ENCODE measurements around the gene FCGR3A.
"Not testable (repeated sequence)": the region's sequence is repeated elsewhere in the genome, so short reads cannot be mapped to it uniquely, and the experiment has no call there.

Gene FCGR3A

DNA sequence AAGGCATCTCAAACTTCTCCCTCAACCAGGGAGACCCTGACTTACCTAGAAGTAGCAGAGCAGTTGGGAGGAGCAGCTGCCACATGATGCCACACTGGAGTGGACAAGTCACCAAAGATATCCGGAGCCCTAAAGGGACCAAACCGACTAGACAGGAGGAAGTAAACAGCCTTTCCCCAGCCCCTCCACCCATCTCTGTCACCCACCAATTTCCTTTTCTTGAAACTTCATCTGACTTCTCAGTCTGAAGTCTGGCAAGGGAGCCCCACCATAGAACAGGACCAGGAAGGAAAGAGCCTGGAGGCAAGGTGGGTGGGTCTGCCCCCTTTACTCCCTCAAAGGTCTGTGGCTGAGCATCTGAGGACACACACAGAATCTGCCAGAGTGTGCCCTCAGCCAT, at the start of gene FCGR3A:
Gene FCGR3A (minus strand): TSS at position 167 of the 400 bp plus-strand sequence. CDS start 82 bp downstream, at position 85.
- no peak for DNase-seq

- DNase-seq = not testable (repeated sequence)
These were observed 47.5 kb upstream of the FCGR3A start for GRCh38 chr1:161597077-161597476.

GRCh38 chr1:161595583-161595982, 46.0 kb upstream of the FCGR3A start:
- DNase-seq = not testable (repeated sequence)

DNA sequence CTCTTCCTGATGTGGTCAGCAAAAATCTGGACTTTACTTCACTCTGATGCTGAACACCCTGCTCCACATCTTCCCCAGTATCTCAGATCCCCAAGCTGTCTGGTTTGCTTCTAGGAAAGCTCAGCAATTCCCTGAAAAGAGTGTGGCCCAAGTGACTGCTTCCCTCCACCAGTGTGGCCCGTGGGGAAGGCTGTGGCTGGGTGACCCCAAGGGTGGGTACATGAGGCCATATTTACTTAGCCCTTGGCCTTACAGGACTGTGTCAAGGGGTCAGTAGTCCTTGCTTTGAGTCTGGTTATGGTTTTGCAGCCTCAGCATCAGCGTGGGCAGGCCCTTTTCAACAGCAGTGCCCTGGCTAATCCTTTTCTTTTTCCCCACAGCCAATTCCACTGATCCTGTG, 45.6 kb upstream of the FCGR3A start:
- DNase-seq = not testable (repeated sequence)

DNA sequence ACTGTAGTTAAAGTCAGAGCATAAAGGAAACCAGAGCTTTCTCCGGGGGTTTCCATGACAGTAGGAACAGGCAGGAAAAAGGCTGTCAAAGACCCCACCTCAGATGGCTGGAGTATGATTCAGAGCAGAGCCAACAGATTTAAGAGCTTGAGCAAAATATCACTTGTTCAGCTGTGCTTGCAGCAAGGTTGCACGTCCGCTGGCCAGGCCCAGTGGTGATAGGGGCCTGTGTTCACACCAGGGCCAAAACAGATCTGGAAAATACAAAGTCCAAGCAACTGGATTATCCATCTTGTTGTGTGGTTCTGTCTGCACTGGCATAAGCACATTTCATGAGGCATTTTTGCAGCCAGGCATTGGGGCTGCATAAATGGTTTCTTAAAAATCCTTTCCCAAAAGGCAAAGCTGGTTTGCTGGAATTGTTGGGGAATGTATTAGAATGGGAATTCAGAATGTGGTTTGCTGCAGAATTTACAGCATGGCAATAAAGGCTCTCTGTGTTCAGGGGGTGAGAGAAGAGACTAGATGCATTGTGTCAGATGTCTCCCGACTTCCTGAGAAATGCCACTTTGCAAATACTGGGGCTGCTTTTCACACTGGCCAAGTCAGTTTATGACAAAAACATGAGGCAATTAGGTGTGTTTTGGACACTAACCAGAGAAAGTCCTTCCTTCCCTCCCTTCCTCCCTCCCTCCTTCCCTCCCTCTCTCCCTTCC, 44.8 kb upstream of the FCGR3A start:
- DNase-seq = not testable (repeated sequence)

- DNase-seq = not testable (repeated sequence)
These were observed 43.6 kb upstream of the FCGR3A start for GRCh38 chr1:161593092-161593755.

DNA sequence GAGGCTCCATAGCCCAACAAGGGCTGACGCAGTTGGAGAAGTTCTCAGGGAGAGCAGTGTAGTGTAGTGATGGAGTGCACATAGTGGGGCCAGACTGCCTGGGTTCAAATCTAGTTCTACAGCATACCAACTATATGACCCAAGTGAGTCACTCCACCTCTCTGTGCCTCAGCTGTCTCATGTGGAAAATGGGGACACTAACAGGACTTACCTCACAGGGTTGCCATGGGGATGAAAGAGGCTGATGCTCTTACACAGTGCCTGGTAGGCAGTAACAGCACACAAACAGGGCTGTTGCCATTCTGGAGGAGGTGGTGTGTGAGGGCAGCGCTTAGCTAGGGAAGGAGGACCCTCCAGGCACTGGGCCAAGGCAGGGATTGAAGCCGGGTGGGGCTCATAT, 43.0 kb upstream of the FCGR3A start:
- not testable (repeated sequence) for DNase-seq

- not testable (repeated sequence) for DNase-seq
These were observed 40.3 kb upstream of the FCGR3A start for GRCh38 chr1:161589920-161590319.

DNA sequence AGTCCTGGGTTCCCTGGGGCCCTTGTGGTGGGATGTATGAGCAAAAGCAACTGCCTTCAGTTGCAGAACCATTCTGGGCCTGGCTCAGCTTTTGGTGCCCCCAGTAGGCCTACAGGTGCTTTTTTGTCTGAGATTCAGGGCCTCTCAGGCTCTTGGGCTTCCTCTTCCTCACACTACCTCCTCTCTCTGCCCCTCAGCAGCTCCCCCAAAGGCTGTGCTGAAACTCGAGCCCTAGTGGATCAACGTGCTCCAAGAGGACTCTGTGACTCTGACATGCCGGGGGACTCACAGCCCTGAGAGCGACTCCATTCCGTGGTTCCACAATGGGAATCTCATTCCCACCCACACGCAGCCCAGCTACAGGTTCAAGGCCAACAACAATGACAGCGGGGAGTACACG, 39.7 kb upstream of the FCGR3A start:
- DNase-seq = not testable (repeated sequence)

DNA sequence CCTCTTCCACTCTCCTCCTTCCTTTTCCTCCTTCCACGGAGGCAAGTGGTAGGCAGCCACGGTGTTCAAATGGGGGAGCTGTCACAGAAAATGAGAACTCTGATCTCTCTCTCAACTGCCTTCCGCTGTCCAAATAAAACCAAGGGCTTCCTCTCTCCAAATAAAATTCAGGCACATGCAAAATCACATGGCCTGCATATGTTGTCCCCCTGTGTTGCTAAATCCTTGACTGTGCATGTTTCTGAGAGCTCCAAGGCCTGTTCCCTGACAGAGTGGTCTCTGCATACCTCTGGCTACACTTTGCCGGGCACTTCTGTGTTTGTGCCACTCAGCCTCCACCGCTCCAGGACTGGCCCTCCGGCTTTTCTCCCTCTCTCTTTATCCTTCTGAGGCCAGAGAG, 39.0 kb upstream of the FCGR3A start:
- not testable (repeated sequence) for DNase-seq

DNA sequence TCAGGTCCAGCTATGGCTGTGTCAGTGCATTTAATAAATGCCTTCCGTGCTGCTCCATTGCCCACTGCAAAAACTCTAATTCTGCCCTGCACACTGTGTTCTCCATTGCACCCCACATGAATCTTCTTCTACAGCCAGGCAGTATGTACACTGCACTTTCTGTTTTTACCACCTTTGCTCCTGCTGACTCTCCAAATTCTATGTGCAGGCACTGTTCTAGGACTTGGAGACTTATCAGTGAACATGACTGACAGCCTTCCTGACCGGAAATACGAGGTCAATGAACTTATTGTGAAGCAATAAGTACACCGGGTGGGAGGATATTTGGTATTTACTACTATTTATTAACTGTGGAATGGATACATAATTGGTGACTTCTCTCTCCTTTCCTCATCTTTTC, 33.3 kb upstream of the FCGR3A start:
- not testable (repeated sequence) for DNase-seq

DNA sequence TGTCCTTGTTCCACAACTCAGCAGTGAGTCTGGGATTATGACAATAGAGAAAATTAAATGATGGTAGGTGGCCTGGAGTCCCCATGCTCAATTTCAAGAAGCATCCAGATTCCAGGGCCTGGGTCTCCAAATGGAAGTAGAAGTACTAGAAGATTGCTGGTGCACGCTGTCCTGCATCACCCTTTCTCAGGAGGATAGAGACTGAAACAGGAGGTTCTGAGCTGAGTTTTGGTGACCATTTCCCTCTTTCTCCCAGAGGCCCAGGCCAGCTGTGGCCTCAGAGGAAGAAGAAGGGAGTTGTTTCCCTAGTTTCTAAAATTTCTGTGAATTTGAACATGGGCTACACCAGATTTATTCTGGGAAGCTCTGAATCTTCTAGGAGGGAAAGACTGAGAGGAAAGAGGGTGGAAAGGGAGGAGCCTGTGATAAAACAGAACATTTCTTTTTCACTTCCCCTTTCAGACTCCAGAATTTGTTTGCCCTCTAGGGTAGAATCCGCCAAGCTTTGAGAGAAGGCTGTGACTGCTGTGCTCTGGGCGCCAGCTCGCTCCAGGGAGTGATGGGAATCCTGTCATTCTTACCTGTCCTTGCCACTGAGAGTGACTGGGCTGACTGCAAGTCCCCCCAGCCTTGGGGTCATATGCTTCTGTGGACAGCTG, 31.4 kb upstream of the FCGR3A start:
- not testable (repeated sequence) for DNase-seq

GRCh38 chr1:161579856-161580507, 30.4 kb upstream of the FCGR3A start:
- not testable (repeated sequence) for DNase-seq

- DNase-seq = not testable (repeated sequence)
These were observed 27.1 kb upstream of the FCGR3A start for GRCh38 chr1:161576676-161577075.

DNA sequence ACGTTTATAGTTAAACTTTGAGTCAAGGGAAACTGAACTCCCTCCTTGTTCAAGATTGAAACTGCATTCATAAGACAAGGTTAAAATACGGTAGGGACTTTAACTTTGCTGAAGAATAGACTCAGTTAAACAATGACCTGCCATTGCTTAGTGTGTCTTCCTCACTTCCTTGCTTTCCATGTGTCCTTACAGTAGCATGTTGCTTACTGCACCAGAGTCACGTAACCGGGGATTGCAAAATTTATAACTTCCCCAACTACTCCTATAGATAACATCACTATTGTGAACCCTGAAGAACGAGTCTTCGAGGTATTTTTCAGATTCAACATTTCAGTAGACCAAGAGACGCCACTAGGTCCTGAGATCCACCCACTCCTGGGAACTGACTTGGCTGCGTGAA, 22.1 kb upstream of the FCGR3A start:
- DNase-seq = not testable (repeated sequence)

- not testable (repeated sequence) for DNase-seq
These were observed 17.0 kb upstream of the FCGR3A start for GRCh38 chr1:161566602-161566960.

- DNase-seq = not testable (repeated sequence)
These were observed 13.9 kb upstream of the FCGR3A start for GRCh38 chr1:161563522-161563921.

- DNase-seq = not testable (repeated sequence)
These were observed 12.8 kb upstream of the FCGR3A start for GRCh38 chr1:161562441-161562840.

DNA sequence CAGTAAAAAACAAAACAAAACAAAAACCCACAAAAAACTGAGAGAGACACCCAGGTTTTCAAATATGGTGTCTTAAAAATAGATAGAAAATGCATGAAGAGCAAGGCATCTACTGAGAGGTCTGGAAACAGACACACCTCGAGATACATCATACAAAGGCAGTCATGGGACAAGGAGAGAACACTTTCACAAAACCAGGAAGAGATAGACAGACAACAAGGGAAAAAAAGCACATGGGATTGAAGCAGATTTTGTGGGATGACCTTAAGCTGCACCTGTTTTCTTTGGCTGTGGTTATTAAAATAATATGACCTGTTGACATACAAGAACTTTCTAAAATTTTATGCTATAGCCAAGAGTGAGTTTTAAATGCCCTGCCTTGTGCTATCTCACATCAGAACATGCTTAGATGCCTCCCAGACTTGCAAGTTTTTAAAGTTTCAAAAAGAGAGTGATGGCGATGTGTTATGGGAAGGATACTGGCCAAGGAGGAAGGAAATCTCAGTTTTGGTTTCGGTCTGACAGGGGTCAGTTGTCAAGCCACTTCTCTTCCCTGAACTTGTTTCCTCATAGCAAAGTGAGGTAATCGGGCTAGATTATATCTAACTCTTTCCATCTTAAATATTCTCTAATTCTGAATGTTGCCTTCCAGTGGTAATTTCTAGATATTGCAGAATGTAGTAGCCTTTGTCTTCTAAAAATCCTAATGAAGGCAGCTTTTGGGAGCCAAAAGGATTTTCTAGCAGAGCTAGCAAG, 11.5 kb upstream of the FCGR3A start:
- not testable (repeated sequence) for DNase-seq

DNA sequence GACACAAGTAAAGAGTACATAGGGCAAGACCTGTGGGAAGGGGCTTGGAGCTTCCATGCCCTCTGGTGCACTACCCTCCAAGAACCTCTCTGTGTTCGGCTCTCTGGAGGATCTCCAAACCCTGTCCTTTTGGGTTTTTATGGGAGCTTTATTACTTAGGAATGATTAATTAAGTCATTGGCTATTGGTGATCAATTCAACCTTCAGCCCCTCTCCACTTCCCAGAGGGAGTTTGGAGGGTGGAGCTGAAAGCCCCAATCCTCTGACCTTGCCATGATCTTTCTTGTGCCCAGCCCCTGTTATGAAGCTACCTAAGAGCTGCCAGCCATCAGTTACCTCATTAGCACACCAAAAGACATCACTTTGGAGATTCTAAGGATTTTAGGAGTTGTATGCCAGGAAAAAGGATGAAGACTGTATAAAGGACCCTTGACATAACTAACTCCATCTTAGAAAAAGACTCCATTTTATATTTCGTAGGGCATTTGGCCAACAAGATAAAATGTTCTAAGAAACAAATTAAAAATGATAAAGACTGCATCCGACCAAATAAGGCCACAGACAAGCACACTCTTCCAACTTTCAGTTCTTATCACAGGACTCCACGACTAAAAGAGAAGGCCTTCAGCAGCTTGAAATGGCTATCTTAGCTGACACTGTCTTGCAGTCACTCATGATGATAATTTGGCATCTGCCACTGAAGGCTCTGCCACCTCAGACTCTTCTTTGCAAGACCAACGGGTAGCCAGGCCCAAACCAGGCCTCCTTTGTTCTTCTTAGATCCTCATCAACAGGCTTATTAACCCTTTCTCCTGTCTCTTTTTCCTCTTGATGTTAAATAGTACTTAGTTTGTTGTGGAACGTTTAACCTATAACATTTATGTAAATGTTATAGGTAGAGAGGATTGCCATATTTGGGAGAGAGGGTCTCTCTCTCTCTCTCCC, 8.2 kb upstream of the FCGR3A start:
- not testable (repeated sequence) for DNase-seq

DNA sequence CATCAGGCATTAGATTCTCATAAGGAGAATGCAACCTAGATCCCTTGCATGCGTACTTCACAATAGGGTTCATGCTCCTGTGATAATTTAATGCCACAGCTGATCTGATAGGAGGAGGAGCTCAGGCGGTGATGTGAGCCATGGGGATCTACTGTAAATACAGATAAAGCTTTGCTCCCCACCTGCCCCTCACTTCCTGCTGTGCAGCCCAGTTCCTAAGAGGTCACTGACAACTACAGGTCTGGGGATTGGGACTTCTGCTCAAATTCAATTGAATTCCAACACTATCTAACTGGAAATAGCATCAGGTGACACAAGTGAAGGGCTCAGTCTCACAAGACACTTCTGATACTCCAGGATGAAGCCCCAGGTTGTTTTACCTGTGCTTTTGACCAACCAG, 7.4 kb upstream of the FCGR3A start:
- not testable (repeated sequence) for DNase-seq

Data from stimulated activated naive CD4-positive, alpha-beta T cell treated with Interleukin-2 at 50 U/mL for 16 hours (primary cell).